GM12874 (cell line): Measurements from ENCODE around the gene TMEM35A.

Experiments
- CTCF ChIP-seq: IDR thresholded peaks from 2 replicates; pipeline ENCODE4 v1.5.1; 2011; ENCODE audit warnings: low read depth, mild to moderate bottlenecking, control low read depth, low read length, moderate library complexity; ENCODE audit not compliant: insufficient read depth

The TMEM35A gene

GRCh38 chrX:101062176-101062575, 16.5 kb upstream of the TMEM35A start:
- TF ChIP-seq CTCF = no peak

GRCh38 chrX:101071582-101071981, 7.1 kb upstream of the TMEM35A start:
- TF ChIP-seq CTCF = no peak

GRCh38 chrX:101079736-101080270, 1.1 kb downstream of the TMEM35A start:
- no peak for TF ChIP-seq CTCF

- no peak for TF ChIP-seq CTCF
Measured at GRCh38 chrX:101080326-101081124, 1.8 kb downstream of the TMEM35A start.

GRCh38 chrX:101081231-101081630, 2.6 kb downstream of the TMEM35A start:
- TF ChIP-seq CTCF = no peak

GRCh38 chrX:101091817-101092216, 13.1 kb downstream of the TMEM35A start:
- TF ChIP-seq CTCF = no peak

- no peak for TF ChIP-seq CTCF
Measured at GRCh38 chrX:101097546-101098453, 19.1 kb downstream of the TMEM35A start, which contains the start of gene CENPI. Gene CENPI, plus strand, starts transcription at chrX:101098204. Its CDS starts 2,867 bp downstream, at chrX:101101071.
